ENCODE results near the gene USP43.

USP43 gene

GRCh38 chr17:9645851-9646545 is 681 bp downstream of the USP43 start (continued):
- no peak for TF ChIP-seq ZNF513 (tag by site-specific recombination; IDR thresholded peaks at IDR 0.05)
- TF ChIP-seq ZNF155 (tag by site-specific recombination; IDR thresholded peaks at IDR 0.05), result no peak
- TF ChIP-seq ZNF341 (tag by site-specific recombination; IDR thresholded peaks at IDR 0.05; ENCODE audit: low read depth), result peak; percentile 50
- peak; percentile 21; the same call in 1 of the 2 replicates for TF ChIP-seq SCRT1 (tag by site-specific recombination; IDR thresholded peaks at IDR 0.05; ENCODE audit: borderline replicate concordance)
- TF ChIP-seq ZNF488 (tag by site-specific recombination; IDR thresholded peaks at IDR 0.05), result no peak
- peak; percentile 22; the same call in 1 of the 2 replicates for TF ChIP-seq ZEB2 (tag by site-specific recombination; IDR thresholded peaks at IDR 0.05)
- no peak for TF ChIP-seq ZNF639 (tag by site-specific recombination; IDR thresholded peaks at IDR 0.05)
- TF ChIP-seq ZNF548 (tag by site-specific recombination; IDR thresholded peaks at IDR 0.05), result no peak
- TF ChIP-seq CTCF (tag by site-specific recombination; IDR thresholded peaks at IDR 0.05), result peak; percentile 92
- no peak; the same call in 1 of the 2 replicates for TF ChIP-seq PRDM1 (tag by site-specific recombination; IDR thresholded peaks at IDR 0.05)
- no peak for TF ChIP-seq ZNF354C (tag by site-specific recombination; IDR thresholded peaks at IDR 0.05; ENCODE audit: borderline replicate concordance, low read depth)
- peak; percentile 78 for TF ChIP-seq ZBTB26 (tag by site-specific recombination; optimal IDR thresholded peaks at IDR 0.05)
- TF ChIP-seq ZNF24 (tag by site-specific recombination; IDR thresholded peaks at IDR 0.05), result no peak
- TF ChIP-seq PRDM10 (tag by site-specific recombination; IDR thresholded peaks at IDR 0.05), result no peak
- 0 out of 2 replicates have a peak, but pooled peaks have one; percentile 6 for TF ChIP-seq IKZF3 (tag by site-specific recombination; IDR thresholded peaks at IDR 0.05)
- no peak for TF ChIP-seq ZNF366 (tag by site-specific recombination; conservative IDR thresholded peaks at IDR 0.05)
- no peak for TF ChIP-seq SETDB1 (IDR thresholded peaks at IDR 0.05; ENCODE audit: insufficient read length, low read length)
- no peak for TF ChIP-seq ZNF560 (tag by site-specific recombination; IDR thresholded peaks at IDR 0.05; ENCODE audit: borderline replicate concordance)
- no peak for TF ChIP-seq ZNF398 (tag by site-specific recombination; IDR thresholded peaks at IDR 0.05)
- no peak for TF ChIP-seq ZNF148 (tag by site-specific recombination; IDR thresholded peaks at IDR 0.05; ENCODE audit: borderline replicate concordance)
- TF ChIP-seq GLIS2 (tag by site-specific recombination; IDR thresholded peaks at IDR 0.05), result no peak
- no peak for TF ChIP-seq ZBTB6 (tag by site-specific recombination; IDR thresholded peaks at IDR 0.05)

Data from HEK293 (cell line).